Cardiac fibroblast (primary cell): ENCODE results near the gene SHFL.
A peak's percentile ranks its signal among the peaks of the same experiment; 100 is the strongest.

Experiments used
- DNase-seq, 2 donors: peaks; one replicate each; pipeline versions ENCODE4 v3.0.0 to v3.0.0-alpha.2; 2010; ENCODE audit warnings: low read depth in 2 of 2
- H3K4me3 ChIP-seq, 2 donors: replicated peaks in 1 of 2; 1 replicate in 1 of 2; 2 replicates in 1 of 2; pipeline ENCODE4 v1.5.1; 2011; ENCODE audit warnings: low read depth in 2 of 2, low read length in 2 of 2, mild to moderate bottlenecking in 2 of 2, moderate library complexity in 1 of 2
- TF ChIP-seq, protein P1 (sequence below): IDR thresholded peaks from one replicate; pipeline ENCODE4 v1.5.1; 2011; ENCODE audit warnings: low read depth, mild to moderate bottlenecking, low read length, inconsistent platforms

The SHFL gene

DNA sequence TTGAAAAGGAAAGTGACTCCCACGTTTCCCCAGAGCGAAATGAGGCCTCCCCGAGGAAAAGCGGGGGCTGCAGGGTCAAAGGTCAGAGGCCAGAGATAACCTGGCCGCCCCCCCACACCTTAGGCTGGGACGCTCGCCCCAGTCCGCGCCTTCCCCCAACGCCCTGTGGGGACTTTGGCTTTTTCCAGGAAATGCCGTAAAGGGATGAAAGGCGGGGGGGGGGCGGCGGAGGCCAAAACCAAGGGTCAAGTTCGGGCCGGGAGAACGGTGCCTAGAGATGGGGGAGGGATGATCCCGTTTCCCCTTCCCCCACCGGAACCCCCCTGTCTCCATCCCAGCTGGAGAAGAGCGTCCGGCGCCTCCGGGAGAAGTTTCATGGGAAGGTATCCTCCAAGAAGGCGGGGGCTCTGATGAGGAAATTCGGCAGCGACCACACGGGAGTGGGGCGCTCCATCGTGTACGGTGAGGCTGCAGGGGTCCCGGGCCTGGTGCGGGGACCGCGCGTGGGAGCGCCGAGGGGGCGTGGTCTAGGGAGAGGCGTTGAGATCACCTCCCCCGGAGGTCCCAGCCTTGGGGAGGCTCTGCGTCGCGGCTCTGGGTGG is 575 bp downstream of the SHFL start:
- peak in 1 of 2 donors; percentile 29 for DNase-seq
- TF ChIP-seq, protein P1, sequence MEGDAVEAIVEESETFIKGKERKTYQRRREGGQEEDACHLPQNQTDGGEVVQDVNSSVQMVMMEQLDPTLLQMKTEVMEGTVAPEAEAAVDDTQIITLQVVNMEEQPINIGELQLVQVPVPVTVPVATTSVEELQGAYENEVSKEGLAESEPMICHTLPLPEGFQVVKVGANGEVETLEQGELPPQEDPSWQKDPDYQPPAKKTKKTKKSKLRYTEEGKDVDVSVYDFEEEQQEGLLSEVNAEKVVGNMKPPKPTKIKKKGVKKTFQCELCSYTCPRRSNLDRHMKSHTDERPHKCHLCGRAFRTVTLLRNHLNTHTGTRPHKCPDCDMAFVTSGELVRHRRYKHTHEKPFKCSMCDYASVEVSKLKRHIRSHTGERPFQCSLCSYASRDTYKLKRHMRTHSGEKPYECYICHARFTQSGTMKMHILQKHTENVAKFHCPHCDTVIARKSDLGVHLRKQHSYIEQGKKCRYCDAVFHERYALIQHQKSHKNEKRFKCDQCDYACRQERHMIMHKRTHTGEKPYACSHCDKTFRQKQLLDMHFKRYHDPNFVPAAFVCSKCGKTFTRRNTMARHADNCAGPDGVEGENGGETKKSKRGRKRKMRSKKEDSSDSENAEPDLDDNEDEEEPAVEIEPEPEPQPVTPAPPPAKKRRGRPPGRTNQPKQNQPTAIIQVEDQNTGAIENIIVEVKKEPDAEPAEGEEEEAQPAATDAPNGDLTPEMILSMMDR, result no peak
- H3K4me3 ChIP-seq, result peak overlapping the region; percentile 97 to 99

GRCh38 chr19:10087296-10088061 is 1.4 kb downstream of the SHFL start:
- H3K4me3 ChIP-seq, result peak overlapping the region; percentile 97 to 99
- TF ChIP-seq, protein P1, result no peak

GRCh38 chr19:10088949-10089554 is 2.9 kb downstream of the SHFL start:
- no peak for DNase-seq
- TF ChIP-seq, protein P1, result no peak
- no peak overlapping the region for H3K4me3 ChIP-seq

More at GRCh38 chr19:10087296-10088061, 1.4 kb downstream of the SHFL start:
- no peak for DNase-seq

DNA sequence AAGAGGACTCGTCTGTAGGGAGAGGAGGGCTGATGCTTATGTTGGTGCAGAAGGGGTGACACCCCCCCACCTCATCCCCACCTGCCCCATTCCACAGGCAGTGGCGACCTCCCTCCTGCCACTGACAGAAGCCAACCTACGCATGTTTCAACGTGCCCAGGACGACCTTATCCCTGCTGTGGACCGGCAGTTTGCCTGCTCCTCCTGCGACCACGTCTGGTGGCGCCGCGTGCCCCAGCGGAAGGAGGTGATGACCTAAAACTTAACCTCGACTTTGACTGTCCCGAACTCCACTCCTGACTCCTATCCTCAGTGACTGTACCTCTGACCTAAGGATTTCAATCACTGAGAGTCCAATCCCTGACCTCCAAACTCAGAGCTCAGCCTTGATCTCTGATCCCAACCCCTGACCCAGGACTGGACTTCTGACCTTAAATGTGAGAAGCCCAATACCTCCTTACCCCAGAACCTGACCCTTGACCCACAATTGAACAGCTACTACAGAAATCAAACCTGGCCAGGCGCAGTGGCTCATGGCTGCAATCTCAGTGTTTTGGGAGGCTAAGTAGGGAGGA is 3.8 kb downstream of the SHFL start:
- no peak overlapping the region for H3K4me3 ChIP-seq
- TF ChIP-seq, protein P1, result no peak
- no peak for DNase-seq

DNA sequence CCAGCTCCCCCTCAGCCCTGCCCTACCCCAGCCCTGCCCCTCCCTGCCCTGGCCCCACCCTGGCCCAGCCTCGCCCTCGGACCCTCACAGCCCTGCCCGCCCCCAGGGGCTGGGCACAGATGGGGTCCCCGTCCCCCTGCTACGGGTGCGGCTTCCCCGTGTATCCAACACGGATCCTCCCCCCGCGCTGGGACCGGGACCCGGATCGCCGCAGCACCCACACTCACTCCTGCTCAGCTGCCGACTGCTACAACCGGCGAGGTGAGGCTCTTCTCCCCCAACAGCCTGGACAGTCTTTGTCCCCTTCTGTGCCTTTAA is 5.2 kb downstream of the SHFL start:
- DNase-seq, result no peak
- H3K4me3 ChIP-seq, result no peak overlapping the region
- TF ChIP-seq, protein P1, result no peak

GRCh38 chr19:10091895-10092641 is 6.0 kb downstream of the SHFL start:
- TF ChIP-seq, protein P1, result no peak
- DNase-seq, result no peak
- no peak overlapping the region for H3K4me3 ChIP-seq
